Stimulated activated CD4-positive, alpha-beta T cell treated with anti-CD3 and anti-CD28 coated beads, Interleukin-12 subunit alpha, Interleukin-12 subunit beta, amount 100 ng/mL, for 4 hours (primary cell): ENCODE measurements around the gene SPDYE2.
A peak's percentile ranks its signal among the peaks of the same experiment; 100 is the strongest.
"Not testable (repeated sequence)": the region's sequence is repeated elsewhere in the genome, so short reads cannot be mapped to it uniquely, and the experiment has no call there.

ENCODE experiments used
- DNase-seq: peaks from one replicate; pipeline ENCODE4 v3.0.0-alpha.2; 2020

The SPDYE2 gene

DNA sequence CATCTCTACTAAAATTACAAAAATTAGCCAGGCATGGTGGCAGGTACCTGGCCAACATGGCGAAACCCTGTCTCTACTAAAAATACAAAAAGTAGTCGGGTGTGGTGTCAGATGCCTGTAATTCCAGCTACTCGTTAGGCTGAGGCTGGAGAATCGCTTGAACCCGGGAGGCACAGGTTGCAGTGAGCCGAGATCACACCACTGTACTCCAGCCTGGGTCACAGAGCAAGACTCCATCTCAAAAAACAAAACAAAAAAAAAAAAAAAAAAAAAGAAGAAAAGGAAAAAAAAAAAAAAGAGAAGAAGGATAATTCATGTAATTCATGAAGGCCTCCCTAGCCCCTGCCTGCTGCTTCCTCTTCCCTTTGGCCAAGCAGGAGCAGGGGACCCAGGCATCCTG lies 10.4 kb upstream of the SPDYE2 start:
- DNase-seq: not testable (repeated sequence)

DNA sequence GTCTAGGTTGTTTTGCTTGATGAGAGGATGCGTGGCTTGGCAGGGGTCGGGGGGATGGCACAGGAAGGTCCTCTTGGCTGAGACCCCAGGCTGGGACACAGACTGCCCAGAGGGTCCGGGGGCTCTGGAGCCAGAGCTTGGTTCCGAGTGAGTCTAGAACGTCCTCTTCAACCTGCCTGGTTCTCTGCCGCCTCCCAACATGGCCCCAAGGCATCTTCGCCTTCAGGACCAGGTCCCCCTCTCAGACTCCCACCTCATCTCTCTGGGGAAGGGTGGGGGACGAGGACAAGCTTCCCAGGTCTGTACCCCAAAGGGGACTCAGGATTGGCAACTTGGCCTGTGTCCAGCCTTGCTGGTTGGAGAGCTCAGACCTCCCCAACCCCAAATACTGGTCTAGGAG lies 8.9 kb upstream of the SPDYE2 start:
- not testable (repeated sequence) for DNase-seq

DNA sequence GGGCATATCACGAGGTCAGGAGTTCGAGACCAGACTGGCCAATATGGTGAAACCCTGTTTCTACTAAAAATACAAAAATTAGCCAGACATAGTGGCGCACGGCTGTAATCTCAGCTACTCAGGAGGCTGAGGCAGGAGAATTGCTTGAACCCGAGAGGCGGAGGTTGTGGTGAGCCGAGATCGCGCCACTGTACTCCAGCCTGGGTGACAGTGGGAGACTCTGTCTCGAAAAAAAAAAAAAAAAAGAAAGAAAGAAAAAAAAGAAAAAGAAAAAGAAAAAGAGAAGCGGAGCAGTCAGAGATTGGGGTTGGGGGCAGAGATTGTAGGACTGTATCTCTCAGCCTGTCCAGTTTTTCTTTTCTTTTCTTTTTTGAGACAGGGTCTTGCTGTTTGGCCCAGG lies 8.3 kb upstream of the SPDYE2 start:
- DNase-seq: not testable (repeated sequence)

DNA sequence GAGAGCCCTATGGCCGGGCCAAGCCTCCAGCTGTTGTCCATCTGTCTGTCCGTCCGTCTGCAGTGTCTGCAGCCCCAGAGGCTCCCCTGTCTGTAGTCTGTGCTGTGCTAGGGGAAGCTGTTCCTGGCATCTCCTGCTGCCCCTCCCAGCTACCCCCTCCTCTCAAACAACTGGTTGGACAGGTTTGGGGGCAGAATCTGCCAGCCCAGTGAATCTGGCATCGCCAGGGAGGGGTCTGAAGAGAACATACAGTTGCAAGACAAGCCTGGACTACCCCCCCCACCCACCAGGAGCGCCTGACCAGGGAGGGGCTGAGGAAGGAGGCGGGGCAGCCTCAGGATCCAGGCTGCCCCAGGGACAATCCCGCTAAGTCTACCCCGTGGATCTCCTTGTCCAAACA lies 7.4 kb upstream of the SPDYE2 start, which contains the start of gene UPK3BL2:
UPK3BL2 (minus strand) TSS at position 101 of the 400 bp plus-strand sequence; CDS start at position 41, 60 bp downstream.
- not testable (repeated sequence) for DNase-seq

DNA sequence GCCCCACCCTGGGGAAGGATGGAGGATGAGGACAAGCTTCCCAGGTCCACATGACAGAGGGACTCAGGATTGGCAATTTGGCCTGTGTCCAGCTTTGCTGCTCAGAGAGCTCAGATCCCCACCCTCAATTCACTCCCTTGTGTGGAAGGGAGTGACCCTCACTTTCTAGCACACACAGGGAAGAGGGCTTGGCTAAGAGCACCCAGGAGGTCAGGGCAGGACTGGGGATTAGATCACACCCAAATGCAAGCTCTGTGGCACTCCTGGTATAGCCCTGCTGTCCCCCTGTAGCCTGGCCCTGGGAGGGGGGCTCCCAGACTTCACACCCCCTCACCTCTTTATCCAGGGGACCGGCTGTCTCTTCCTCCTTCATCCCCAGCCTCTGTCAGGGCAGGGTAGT lies 6.7 kb upstream of the SPDYE2 start:
- not testable (repeated sequence) for DNase-seq

DNA sequence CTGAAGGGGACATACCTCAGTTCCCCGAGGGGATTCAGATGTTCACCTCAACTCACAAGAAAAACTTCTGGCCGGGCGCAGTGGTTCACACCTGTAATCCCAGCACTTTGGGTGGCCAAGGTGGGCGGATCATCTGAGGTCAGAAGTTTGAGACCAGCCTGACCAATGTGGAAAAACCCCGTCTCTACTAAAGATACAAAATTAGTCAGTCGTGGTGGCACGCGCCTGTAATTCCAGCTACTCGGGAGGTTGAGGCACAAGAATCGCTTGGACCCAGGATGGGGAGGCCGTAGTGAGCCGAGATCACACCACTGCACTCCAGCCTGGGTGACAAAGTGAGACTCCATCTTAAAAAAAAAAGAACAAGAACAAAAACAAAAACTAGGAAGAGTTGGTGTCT lies 5.7 kb upstream of the SPDYE2 start:
- DNase-seq: not testable (repeated sequence)

DNA sequence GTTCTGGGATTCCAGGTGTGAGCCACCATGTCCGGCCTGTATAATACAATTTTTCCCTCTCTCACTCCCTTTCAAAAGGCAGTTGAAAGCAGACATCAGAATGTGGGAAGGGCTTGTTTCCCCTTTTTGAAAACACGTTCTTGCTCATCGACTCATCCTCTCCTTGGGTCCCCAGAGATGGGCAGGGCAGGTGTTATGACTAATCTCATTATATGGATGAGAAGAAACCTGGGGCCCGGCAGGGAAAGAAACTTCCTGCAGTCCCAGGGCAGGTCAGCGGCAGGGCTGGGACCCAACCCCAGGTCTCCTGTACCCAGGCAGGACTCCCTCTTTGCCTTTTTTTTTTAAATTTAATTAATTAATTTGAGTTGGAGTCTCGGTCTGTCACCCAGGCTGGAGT lies 4.7 kb upstream of the SPDYE2 start:
- not testable (repeated sequence) for DNase-seq

DNA sequence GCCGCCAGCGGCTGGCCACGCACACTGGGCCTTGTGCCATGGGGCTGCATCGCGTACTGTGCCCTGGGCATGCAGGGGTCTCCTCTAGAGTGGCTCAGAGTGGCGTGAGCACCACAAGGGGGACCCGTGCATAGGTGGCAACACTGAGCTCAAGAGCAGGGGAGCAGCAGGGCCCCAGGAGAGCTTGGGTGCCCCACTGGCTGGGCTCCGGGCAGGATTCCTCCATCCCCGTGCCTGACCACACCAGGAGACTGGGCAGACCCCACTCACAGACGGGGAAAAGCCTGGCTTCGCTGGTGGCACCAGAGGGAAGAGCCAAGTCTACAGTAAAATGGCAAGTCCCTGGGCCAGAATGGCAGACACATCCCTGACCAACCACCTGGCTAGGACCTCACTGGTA lies 17.6 kb downstream of the SPDYE2 start:
- not testable (repeated sequence) for DNase-seq

DNA sequence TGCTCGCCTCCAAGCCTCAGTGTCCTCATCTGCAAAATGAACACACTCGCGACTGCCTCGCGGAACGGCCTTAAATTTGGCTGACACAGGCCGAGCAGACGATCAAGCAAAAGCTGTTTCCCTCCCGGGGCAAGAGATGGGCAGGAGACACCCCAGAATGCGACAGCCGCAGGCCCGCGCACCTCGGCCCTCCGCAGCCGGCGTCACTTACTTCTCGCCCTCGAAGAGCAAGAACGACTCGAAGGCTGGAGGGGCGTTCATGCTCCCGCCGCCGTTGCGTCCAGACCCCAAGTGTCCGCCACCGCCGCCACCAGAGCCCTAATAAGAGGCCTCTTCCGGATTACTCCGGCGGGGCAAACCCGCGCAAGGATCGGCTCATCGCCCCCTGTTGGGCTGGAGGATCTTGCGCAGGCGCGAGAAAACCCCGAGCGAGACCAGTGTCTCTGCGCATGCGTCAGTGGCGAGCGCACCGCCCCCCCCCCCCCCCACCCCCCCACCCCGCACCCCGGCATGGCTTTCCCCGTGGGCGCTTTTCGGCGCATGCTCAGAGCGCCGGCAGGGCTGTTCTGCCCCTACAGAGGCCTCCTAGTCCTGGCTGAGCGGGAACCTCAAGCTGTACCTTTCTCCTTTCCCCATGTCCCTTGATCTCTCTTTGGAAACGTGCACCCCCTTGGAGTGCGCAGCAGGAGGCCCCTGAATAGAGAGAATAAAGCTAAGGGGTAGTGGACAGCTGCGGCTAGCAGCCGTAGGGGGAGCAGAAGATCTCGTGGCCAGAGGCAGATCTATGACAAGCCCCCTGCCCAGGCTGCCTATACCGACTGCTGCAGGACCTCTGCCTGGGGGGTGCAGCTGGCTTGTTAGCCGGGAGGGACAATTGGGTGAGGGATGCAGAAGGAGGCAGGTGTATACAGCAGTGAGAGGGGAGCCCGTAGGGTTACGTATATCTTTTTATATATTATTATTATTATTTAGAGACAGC lies 21.5 kb downstream of the SPDYE2 start, which contains the start of gene POLR2J3:
POLR2J3 (minus strand) TSS at position 323 of the 979 bp plus-strand sequence; CDS start at position 261, 62 bp downstream.
- peak; percentile 100 for DNase-seq

DNA sequence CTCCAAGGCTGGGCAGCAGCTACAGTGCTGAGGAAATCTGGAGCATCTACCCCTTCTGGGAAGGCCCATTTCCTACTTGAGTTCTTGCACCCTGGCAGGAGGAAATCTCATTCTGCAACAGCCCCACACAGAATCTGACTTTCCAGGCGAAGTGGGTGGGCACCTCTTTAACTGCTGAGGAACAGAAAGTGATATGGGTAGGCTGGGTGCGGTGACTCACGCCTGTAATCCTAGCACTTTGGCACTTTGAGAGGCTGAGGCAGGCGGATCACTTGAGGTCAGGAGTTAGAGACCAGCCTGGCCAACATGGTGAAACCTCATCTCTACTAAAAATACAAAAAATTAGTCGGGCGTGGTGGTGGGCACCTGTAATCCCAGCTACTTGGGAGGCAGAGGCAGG lies 23.6 kb downstream of the SPDYE2 start:
- not testable (repeated sequence) for DNase-seq

DNA sequence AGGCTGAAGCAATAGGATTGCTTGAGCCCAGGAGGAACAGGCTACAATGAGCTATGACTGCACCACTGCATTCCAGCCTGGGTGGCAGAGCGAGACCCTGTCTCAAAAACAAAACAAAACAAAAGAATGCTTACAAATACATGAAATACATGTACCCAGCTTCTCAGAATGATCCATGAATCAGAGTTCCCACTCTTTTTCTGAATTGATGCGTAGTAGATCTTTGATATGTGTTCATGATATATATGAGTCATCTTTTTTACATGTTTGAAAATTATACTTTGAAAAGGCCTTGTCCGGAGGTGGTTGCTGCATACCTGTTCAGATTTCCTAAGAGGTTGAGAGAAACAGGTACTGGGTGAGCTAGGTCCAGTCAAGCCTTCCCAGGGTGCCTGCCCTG lies 25.3 kb downstream of the SPDYE2 start:
- DNase-seq: not testable (repeated sequence)

DNA sequence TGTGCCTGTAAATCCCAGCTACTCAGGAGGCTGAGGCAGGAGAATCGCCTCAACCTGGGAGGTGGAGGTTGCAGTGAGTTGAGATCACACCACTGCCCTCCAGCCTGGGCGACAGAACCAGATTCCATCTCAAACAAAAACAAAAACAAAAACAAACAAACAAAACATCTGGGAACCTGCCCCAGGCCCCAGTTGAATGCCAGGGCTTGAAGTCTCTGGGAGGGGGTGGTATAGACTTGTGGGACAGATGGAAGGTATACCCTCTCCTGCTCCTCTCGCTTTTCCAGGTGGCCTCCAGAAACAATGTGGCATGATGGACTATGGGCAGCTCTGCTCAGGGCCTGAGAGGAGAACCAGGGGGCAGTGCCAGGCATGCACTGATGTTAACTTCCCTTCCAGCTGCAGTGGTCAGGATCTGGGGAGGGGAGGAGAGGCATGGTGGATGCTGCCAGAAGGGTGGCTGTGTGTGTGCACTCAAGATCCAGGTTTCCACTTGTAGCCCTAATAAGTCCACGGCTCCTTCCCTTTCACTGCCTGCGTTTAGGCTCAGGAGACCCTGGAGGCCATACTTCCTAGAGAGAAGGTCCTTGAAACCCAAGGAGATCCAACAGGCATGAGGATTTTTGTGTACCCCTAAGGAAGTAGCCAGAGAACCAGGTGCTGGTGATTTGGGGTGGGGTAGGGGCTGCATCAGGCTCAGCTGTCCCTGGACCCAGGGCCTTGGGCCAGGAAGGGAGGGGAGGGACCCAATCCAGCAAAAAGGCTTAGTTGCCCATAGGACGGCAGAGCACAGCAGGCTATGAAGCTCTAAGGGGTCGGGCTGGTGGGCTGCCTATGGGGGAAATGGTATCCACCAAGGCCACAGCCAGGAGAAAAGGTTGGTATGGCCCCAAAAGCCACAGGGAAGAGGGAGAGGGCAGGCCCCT lies 26.6 kb downstream of the SPDYE2 start:
- not testable (repeated sequence) for DNase-seq

DNA sequence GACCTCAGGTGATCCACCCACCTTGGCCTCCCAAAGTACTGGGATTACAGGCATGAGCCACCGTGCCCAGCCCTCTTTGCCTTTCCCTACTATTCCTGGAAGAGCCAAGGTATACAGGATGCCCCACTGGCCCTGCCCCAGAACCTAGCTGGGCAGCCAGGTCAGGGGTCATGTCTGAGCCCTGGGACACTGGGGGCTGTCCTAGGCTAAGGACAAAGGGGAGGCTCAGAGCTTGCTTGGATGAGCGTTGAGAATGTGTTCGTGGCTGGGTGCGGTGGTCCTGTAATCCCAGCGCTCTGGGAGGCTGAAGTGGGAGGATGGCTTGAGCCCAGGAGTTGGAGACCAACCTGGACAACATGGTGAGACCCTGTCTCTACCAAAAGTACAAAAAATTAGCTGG lies 27.5 kb downstream of the SPDYE2 start:
- DNase-seq: not testable (repeated sequence)

DNA sequence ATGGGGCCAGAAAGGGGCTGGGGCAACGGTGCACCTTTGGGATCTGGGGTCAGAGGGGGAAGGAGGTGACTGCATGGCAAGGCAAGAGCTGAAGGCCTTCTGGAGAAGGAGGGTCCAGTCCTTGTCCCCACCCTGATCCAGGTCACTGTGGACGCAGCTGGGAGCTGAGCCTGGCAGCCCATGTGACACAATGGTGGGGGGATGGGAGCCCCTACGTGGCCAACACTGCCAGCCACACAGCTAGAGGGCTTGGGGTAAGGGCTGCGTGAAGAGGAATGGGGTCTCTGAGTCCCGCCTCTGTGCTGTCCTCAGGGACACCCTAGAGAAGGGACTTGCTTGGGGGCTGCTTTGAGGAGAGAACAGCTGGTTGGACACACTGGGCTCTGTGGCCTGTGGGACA lies 30.7 kb downstream of the SPDYE2 start:
- not testable (repeated sequence) for DNase-seq

DNA sequence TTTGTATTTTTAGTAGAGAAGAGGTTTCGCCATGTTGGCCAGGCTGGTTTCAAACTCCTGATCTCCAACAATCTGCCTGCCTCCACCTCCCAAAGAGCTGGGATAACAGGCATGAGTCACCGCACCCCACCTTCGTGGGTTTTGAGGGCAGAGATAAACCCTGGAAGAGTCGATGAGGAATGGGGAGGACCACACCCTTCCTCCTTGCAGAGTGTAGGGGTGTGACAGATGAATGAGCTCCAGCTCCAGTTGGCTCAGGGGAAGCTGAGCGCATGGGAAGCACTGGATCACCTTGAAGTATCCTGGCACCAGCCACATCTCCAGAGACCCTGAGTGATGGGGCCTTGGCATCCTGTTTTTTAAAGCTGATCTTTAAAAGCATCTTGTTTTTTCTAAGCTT lies 32.5 kb downstream of the SPDYE2 start:
- DNase-seq: not testable (repeated sequence)

DNA sequence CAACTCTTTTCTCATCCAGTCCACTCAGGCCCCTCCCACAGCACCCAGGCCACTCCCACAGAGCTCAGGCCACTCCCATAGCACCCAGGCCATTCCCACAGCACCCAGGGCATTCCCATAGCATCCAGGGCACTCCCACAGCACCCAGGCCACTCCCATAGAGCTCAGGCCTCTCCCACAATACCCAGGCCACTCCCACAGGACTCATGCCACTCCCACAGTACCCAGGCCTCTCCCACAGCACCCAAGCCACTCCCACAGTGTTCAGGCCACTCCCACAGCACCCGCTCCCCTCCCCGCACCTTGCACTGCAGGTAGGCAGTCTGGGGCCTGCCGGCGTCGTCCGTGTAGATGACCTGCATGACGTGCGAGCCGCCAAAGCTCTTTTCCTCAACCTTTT lies 38.8 kb downstream of the SPDYE2 start:
- DNase-seq: not testable (repeated sequence)

DNA sequence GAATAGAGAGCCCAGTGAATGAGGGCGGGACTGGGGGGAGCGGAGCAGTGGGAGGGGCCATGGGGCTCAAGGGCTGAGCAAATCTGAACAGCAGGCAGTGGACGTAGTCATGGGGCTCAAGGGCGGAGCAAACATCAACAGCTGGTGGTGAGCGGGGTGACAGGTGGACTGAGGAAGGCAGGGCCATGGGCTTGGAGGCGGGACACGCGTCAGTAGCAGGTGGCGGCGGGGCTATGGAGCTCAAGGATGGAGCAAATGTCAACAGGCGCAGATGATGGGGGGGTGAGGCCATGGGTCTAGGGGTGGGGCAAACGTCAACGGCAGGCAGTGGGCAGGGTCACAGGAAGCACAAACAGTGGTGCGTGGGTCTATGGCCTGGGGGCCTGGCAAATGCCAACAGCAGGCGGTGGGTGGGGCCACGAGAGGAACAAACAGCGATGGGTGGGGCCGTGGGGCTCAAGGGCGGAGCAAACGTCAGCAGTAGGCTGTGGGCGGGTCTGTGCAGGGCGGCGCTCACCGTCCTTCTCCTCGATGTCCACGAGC lies 41.5 kb downstream of the SPDYE2 start:
- peak; percentile 24 for DNase-seq

DNA sequence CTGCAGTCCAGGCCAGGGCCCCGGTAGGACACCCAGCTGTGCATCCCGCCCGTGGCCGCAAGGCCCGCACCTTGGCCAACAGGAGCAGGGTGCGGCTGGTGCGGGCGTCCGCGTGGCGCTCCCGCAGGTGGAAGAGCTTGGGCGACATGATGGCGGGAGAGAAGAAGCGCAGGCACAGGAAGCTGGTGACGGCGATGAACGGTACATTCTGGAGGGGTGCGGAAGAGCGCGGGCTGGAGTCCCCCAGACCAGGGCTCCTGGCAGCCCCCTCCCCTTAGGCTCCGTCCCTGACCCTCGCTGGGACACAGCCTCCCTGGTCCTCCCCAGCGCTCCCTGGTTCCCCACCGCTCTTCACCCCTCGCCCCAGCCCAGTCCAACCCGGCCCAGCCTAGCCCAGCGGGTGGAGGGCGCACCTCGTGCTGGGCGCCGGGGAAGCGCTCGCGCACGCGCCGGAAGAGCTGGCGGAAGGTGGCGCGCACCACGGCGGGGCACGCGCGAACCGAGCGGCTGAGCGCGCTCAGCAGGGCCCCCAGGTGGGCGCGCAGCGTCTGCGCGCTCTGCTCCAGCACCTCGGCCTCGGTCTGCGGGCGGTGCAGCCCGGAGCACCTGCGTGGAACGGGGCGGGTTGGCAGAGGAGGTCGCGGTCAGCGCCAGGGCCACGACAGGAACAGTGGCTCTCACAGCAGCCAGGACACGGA lies 42.8 kb downstream of the SPDYE2 start:
- DNase-seq: not testable (repeated sequence)

DNA sequence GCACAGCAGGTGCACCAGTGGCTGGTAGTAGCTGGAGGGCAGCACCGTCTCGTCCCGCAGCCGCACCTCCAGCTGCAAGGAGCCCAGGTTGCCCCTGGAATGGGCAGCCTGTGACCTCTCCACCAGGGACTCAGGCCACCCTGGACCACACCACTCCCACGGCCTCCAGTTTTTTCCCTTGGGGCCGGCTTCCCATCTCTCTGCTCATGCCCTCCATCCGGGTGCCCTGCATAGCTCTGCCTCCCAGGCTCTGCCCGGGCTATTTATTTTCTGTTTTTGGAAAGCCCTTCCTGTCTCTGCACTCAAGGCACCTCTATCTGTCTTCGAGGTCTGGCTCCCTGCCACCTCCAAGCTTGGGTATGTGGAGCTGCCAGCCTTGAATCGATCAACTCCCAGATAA lies 45.0 kb downstream of the SPDYE2 start:
- DNase-seq: not testable (repeated sequence)

DNA sequence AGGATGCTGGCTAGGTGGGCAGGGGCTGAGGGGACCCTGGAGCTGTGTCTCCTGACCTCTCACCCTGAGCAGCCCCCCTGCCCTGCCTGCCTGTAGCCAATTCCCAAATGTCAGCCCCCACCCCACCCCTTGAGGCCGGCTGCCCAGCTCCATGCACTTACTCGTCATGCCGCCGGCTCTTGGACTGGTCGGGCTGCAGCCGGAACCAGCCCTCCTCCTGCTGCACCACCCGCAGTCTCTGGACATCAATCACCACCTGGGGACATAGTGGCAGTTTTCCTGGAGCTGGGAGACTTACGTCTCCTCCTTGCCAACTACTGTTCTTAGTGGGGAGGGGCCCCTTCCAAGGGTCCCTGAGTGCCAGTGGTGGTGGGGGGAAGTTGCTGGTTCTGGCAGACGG lies 48.7 kb downstream of the SPDYE2 start:
- not testable (repeated sequence) for DNase-seq

DNA sequence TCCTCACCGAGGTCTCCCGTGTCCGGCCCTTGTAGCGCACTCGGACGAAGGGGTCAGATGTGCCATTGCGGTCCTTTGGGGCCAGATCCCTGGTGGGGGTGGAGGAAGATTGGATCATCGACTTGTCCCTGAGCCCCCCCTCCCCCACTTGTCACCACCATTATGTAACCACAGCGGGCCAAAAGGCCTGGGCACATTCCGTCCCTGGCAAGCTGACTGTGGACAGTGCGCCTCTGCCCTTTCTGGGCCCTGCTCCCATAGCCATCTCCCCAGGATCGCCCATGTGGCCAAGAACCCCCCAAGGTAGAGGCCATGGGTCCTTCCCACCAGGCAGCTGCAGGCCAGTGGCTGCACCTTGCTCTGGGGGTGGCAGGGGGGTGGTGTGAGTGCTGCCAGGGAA lies 51.3 kb downstream of the SPDYE2 start:
- not testable (repeated sequence) for DNase-seq
